ENCODE data around the gene MAMDC4. TPM values are rescaled to one million over a fixed set of nuclear protein-coding genes. Genes with fewer than 3 reads are reported as not detected.

Gene MAMDC4
- total RNA-seq, 2 experiments from 2014 or later, result 11.7 to 14.2 TPM

DNA sequence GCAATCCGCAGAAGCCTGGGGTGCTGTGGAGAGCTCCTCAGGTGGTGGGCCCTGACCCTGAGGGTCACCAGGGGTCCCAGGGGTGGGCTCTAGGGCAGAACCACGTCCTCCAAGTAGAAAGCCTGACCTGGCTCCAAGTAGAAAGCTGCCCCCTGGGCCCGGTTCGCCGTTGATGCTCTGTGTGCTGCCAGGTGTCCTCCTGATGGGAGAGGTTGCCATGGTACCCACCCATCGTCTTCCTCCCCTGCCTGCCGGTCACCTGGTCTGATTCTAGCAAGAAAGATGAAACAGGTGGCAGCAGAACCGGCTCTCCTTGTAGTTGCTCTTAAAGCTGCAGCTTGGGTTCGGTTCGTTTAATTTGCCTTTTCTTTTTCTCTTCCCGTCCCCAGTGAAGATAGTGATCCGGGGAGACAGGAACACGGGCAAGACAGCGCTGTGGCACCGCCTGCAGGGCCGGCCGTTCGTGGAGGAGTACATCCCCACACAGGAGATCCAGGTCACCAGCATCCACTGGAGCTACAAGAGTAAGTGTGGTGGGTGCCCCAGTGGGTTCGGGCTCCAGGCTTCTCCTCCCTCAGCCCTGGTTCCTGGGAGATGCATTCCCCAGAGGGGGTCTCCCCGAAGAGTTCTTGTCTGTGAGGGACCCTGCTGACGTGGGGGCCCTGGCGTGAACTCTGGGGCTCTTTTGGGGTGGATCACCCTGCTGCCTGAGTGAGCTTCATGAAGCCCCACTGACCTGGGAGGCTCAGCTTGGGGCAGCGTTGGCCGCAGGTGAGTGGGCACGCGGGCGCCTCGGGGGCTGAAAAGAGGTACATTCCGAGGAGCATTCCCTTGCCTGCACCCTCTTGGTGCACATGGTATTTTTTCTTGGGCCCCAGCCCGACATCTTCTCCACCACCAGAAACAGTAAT, 28.8 kb upstream of the MAMDC4 start:
- no peak for DNase-seq (ENCODE audit: low spot score)

DNA sequence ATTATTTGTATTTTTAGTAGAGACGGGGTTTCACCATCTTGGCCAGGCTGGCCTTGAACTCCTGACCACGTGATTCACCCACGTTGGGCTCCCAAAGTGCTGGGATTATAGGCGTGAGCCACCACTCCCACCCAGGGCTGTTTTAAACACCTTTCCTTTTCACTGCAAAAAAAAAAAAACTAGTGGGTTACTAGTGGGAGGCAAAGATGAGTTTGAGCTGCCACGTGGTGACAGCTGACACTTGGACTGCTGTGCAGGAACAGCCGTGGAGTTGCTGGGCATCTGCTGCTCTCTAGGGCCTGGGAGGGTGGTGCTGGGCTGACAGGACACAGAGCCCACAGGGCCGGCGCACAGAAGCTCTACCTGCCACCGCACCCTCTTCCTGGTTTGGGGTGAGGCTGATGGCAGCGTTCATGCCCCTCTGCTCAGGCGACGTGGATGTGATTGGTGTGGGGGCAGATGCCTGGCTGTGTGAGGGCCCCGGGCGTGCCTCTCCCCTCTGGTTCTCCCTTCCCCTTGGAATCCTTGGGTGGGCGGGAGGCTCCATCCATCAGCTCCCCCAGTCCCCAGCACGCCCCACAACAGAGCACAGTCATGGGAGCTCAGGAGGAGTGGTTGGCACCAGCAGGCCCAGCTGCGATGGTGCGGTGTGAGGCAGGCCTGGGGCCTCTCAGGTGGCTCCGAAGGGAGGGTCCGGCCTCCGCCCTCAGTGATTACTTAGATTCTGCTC, 27.5 kb upstream of the MAMDC4 start:
- H3K9me2 ChIP-seq (ENCODE audit: insufficient read depth, low read length), result no peaks in the 10 kb centered on the region
- H4K20me1 ChIP-seq (ENCODE audit: insufficient read depth, low read length), result no peaks in the 10 kb centered on the region
- intact Hi-C loops (cut with micrococcal nuclease; ENCODE audit: unreplicated experiment), result no loop called here
- H3K4me1 ChIP-seq (ENCODE audit: insufficient read depth, low read length, poor library complexity, severe bottlenecking), result no peaks in the 10 kb centered on the region
- H3K79me2 ChIP-seq (ENCODE audit: insufficient read depth, low read depth, low read length), result no peaks in the 10 kb centered on the region
- no peak overlapping the region for H2AFZ ChIP-seq (ENCODE audit: low read length)
- no peak overlapping the region for H3K4me2 ChIP-seq (ENCODE audit: low read length)
- no TSS peak for BruUV-seq (replicated peaks)
- TF ChIP-seq, protein P1, sequence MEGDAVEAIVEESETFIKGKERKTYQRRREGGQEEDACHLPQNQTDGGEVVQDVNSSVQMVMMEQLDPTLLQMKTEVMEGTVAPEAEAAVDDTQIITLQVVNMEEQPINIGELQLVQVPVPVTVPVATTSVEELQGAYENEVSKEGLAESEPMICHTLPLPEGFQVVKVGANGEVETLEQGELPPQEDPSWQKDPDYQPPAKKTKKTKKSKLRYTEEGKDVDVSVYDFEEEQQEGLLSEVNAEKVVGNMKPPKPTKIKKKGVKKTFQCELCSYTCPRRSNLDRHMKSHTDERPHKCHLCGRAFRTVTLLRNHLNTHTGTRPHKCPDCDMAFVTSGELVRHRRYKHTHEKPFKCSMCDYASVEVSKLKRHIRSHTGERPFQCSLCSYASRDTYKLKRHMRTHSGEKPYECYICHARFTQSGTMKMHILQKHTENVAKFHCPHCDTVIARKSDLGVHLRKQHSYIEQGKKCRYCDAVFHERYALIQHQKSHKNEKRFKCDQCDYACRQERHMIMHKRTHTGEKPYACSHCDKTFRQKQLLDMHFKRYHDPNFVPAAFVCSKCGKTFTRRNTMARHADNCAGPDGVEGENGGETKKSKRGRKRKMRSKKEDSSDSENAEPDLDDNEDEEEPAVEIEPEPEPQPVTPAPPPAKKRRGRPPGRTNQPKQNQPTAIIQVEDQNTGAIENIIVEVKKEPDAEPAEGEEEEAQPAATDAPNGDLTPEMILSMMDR (conservative IDR thresholded peaks at IDR 0.05; ENCODE audit: low read length), result no peak
- TF ChIP-seq EZH2phosphoT487 (IDR thresholded peaks at IDR 0.05; ENCODE audit: borderline replicate concordance, low read depth, low read length), result no peak
- H3K4me3 ChIP-seq (ENCODE audit: low read depth, low read length, poor library complexity, severe bottlenecking), result no peak overlapping the region
- CTCF ChIA-PET (ENCODE audit: unreplicated experiment), result no interaction called here
- H3K9me3 ChIP-seq (ENCODE audit: low read length), result no peaks in the 10 kb centered on the region
- peaks cover 65% of the 10 kb centered on the region for H3K36me3 ChIP-seq (ENCODE audit: insufficient read depth, low read length)
- no peak overlapping the region for H3K27ac ChIP-seq (ENCODE audit: low read depth, low read length, poor library complexity, severe bottlenecking)
- no peak for DNase-seq (ENCODE audit: low spot score)
- POLR2A ChIA-PET, result no interaction called here

More for the DNA sequence above, 28.8 kb upstream of the MAMDC4 start:
- Histone ChIP-seq H3K79me2 (ENCODE audit: insufficient read depth, low read depth, low read length) (no peaks in the 10 kb centered on the region), H3K9me3 (ENCODE audit: low read length) (no peaks in the 10 kb centered on the region), H3K9me2 (ENCODE audit: insufficient read depth, low read length) (no peaks in the 10 kb centered on the region), H3K4me1 (ENCODE audit: insufficient read depth, low read length, poor library complexity, severe bottlenecking) (no peaks in the 10 kb centered on the region), H3K36me3 (ENCODE audit: insufficient read depth, low read length) (peaks cover 57% of the 10 kb centered on the region), H3K4me3 (ENCODE audit: low read depth, low read length, poor library complexity, severe bottlenecking) (no peak overlapping the region), H3K4me2 (ENCODE audit: low read length) (no peak overlapping the region), H4K20me1 (ENCODE audit: insufficient read depth, low read length) (no peaks in the 10 kb centered on the region), H2AFZ (ENCODE audit: low read length) (no peak overlapping the region), H3K27ac (ENCODE audit: low read depth, low read length, poor library complexity, severe bottlenecking) (no peak overlapping the region)
- POLR2A ChIA-PET, result no interaction called here
- BruUV-seq (replicated peaks), result no TSS peak
- TF ChIP-seq, protein P1 (conservative IDR thresholded peaks at IDR 0.05; ENCODE audit: low read length), result no peak
- no peak for TF ChIP-seq EZH2phosphoT487 (IDR thresholded peaks at IDR 0.05; ENCODE audit: borderline replicate concordance, low read depth, low read length)
- intact Hi-C loops (cut with micrococcal nuclease; ENCODE audit: unreplicated experiment), result no loop called here
- CTCF ChIA-PET (ENCODE audit: unreplicated experiment), result no interaction called here
